A549 (cell line): Measurements from ENCODE around the gene MAP2K7. TPM values are rescaled to one million over a fixed set of nuclear protein-coding genes. Genes with fewer than 3 reads are reported as not detected.

ENCODE experiments used
- ATAC-seq, 2 experiments: fragments of 200-7000 bp in 1 of 2; fragments of >200 bp in 1 of 2; cut with Nextera tagmentation in 1 of 2; cut with Tn5 transposase in 1 of 2; 3 replicates each; pipeline versions ENCODE4 v1.8.0 to v1.9.1; 2018 to 2020; ENCODE audit warnings: mild to moderate bottlenecking in 1 of 2, moderate library complexity in 1 of 2
- CTCF ChIA-PET: fragments of 300-600 bp; sonication (Branson Sonifier 250); formaldehyde crosslinking; extraction: SDS; loops from one replicate; lab custom pipeline; 2021; ENCODE audit warnings: antibody characterized with exemption, inconsistent platforms; lab: Yijun Ruan, JAX
- POLR2A ChIA-PET: fragments of 350-600 bp; formaldehyde crosslinking; extraction: SDS; loops from one replicate; lab custom pipeline; 2021; ENCODE audit warnings: antibody characterized with exemption, inconsistent platforms; lab: Yijun Ruan, JAX
- DNase-seq, 2 experiments: peaks; one replicate each; pipeline versions ENCODE4 v3.0.0 to v3.0.0-alpha.2; 2011 to 2016; ENCODE audit warnings: low read depth in 1 of 2, low spot score in 1 of 2
- FAIRE-seq: peaks from 2 replicates; lab custom pipeline; 2011; peaks lifted over from hg19 to GRCh38; lab: Jason Lieb, UNC
- H3K27ac ChIP-seq, 2 experiments: fragments of >200 bp; sonication (Bioruptor Twin); formaldehyde crosslinking; 3 replicates each; pipeline ENCODE4 v1.5.1; 2016 to 2017
- H3K4me1 ChIP-seq: fragments of >200 bp; sonication (Bioruptor Twin); formaldehyde crosslinking; 3 replicates; pipeline ENCODE4 v1.6.1; 2016
- H3K4me2 ChIP-seq: fragments of >200 bp; sonication (Bioruptor Twin); formaldehyde crosslinking; 3 replicates; pipeline ENCODE4 v1.6.1; 2016
- H3K4me3 ChIP-seq: fragments of >200 bp; sonication (Bioruptor Twin); formaldehyde crosslinking; 3 replicates; pipeline ENCODE4 v1.5.1; 2016
- H3K9me3 ChIP-seq: fragments of >200 bp; sonication (Bioruptor Twin); formaldehyde crosslinking; 3 replicates; pipeline ENCODE4 v1.6.1; 2016
- ATOH8 ChIP-seq: fragments of 250-450 bp; sonication (Bioruptor Pico); IDR thresholded peaks from 2 replicates; pipeline ENCODE4 v1.5.0; 2020; ENCODE audit warnings: low read depth, mild to moderate bottlenecking, moderate library complexity
- CBX2 ChIP-seq: fragments of 200-600 bp; sonication (generic); IDR thresholded peaks from 2 replicates; pipeline ENCODE4 v1.6.1; 2016; ENCODE audit warnings: low read depth, mild to moderate bottlenecking, borderline replicate concordance
- CEBPB ChIP-seq, 2 experiments: fragments of >200 bp in 1 of 2; sonication (Bioruptor Twin) in 1 of 2; formaldehyde crosslinking in 1 of 2; IDR thresholded peaks; 2 replicates each; pipeline ENCODE4 v1.6.1; 2012 to 2016
- CHD2 ChIP-seq: fragments of 150-350 bp; IDR thresholded peaks from 2 replicates; pipeline ENCODE4 v1.6.1; 2014; ENCODE audit warnings: low read length; ENCODE audit not compliant: partially characterized antibody
- EHF ChIP-seq: fragments of 250-450 bp; sonication (Bioruptor Pico); IDR thresholded peaks from 2 replicates; pipeline ENCODE4 v1.5.0; 2020; ENCODE audit warnings: mild to moderate bottlenecking
- EHMT2 ChIP-seq: fragments of 200-600 bp; sonication (generic); IDR thresholded peaks from 2 replicates; pipeline ENCODE4 v1.6.1; 2016; ENCODE audit warnings: antibody characterized with exemption, low read depth, mild to moderate bottlenecking, moderate library complexity
- FOXS1 ChIP-seq: fragments of 250-450 bp; sonication (Bioruptor Pico); IDR thresholded peaks from 2 replicates; pipeline ENCODE4 v1.5.0; 2020; ENCODE audit warnings: mild to moderate bottlenecking, moderate library complexity
- GATA3 ChIP-seq: IDR thresholded peaks from 2 replicates; pipeline ENCODE4 v1.6.1; 2012; ENCODE audit warnings: borderline replicate concordance
- HDAC2 ChIP-seq: fragments of 200-600 bp; sonication (generic); IDR thresholded peaks from 2 replicates; pipeline ENCODE4 v1.6.1; 2016
- JUN ChIP-seq, 2 experiments: fragments of >200 bp; sonication (Bioruptor Twin); formaldehyde crosslinking; IDR thresholded peaks; 2 replicates in 1 of 2; 3 replicates in 1 of 2; pipeline ENCODE4 v1.6.1; 2016 to 2017
- KDM5A ChIP-seq: fragments of 200-600 bp; sonication (generic); IDR thresholded peaks from 2 replicates; pipeline ENCODE4 v1.6.1; 2016; ENCODE audit warnings: antibody characterized with exemption, mild to moderate bottlenecking
- MAZ ChIP-seq: fragments of 150-350 bp; IDR thresholded peaks from 2 replicates; pipeline ENCODE4 v1.6.1; 2014; ENCODE audit warnings: antibody characterized with exemption, low read depth, low read length, borderline replicate concordance
- MYC ChIP-seq: IDR thresholded peaks from 2 replicates; pipeline ENCODE4 v1.6.1; 2012; ENCODE audit warnings: mild to moderate bottlenecking, inconsistent platforms, low read length, improper control_type of control experiment, borderline replicate concordance
- NFE2L2 ChIP-seq: fragments of 150-350 bp; conservative IDR thresholded peaks from 2 replicates; pipeline ENCODE4 v1.6.1; 2014; ENCODE audit warnings: low read length
- NR3C1 ChIP-seq: fragments of >200 bp; sonication (Bioruptor Twin); formaldehyde crosslinking; IDR thresholded peaks from 3 replicates; pipeline ENCODE4 v1.6.1; 2017
- POLR2AphosphoS2 ChIP-seq: conservative IDR thresholded peaks from 2 replicates; pipeline ENCODE4 v1.6.1; 2012; ENCODE audit warnings: low read length, improper control_type of control experiment, inconsistent platforms
- REST ChIP-seq: fragments of 200-600 bp; sonication (generic); IDR thresholded peaks from 2 replicates; pipeline ENCODE4 v1.6.1; 2016; ENCODE audit warnings: antibody characterized with exemption, mild to moderate bottlenecking, moderate library complexity
- RNF2 ChIP-seq: fragments of 200-600 bp; sonication (generic); IDR thresholded peaks from 2 replicates; pipeline ENCODE4 v1.6.1; 2016; ENCODE audit warnings: low read depth, mild to moderate bottlenecking, antibody characterized with exemption, moderate library complexity, borderline replicate concordance
- SMC3 ChIP-seq: fragments of >200 bp; sonication (Bioruptor Twin); formaldehyde crosslinking; IDR thresholded peaks from 3 replicates; pipeline ENCODE4 v1.6.1; 2018; ENCODE audit warnings: inconsistent platforms
- ZFP36 ChIP-seq: fragments of 450-650 bp; IDR thresholded peaks from 2 replicates; pipeline ENCODE4 v1.6.1; 2014; ENCODE audit warnings: borderline replicate concordance; ENCODE audit not compliant: partially characterized antibody
- ZNF302 ChIP-seq: fragments of 250-450 bp; sonication (Bioruptor Pico); IDR thresholded peaks from 2 replicates; pipeline ENCODE4 v1.9.0; 2021; ENCODE audit warnings: inconsistent platforms, mild to moderate bottlenecking, moderate library complexity
- whole genome bisulfite sequencing: methylation state at CpG from one replicate; pipeline ENCODE4 v1.1.6; 2017; ENCODE audit errors: missing lambda C conversion rate; 5-methylcytosine and 5-hydroxymethylcytosine counted together
- polyA plus RNA-seq, 4 experiments: library from polyadenylated mRNA; depleted of rRNA in 3 of 4; stranded (reverse); fragments of >200 nt; fragmentation: RNase III in 1 of 4; extraction: RNeasy Plus Mini Kit Qiagen cat#74134 plus additional on column Dnase treatment in 1 of 4; gene quantifications; 2 replicates in 3 of 4; 3 replicates in 1 of 4; pipeline ENCODE4 v1.2.3, GENCODE V29; 2011 to 2017
- TF ChIP-seq, protein P1 (sequence below): fragments of 250-450 bp; sonication (Bioruptor Pico); IDR thresholded peaks from 2 replicates; pipeline ENCODE4 v1.5.0; 2021; ENCODE audit warnings: mild to moderate bottlenecking, moderate library complexity, borderline replicate concordance
- TF ChIP-seq, protein P2 (sequence below): fragments of 150-350 bp; IDR thresholded peaks from 2 replicates; pipeline ENCODE4 v1.6.1; 2014; ENCODE audit warnings: low read depth, mild to moderate bottlenecking, low read length
- TF ChIP-seq, protein P3 (sequence below): fragments of >200 bp; sonication (Bioruptor Twin); formaldehyde crosslinking; IDR thresholded peaks from 3 replicates; pipeline ENCODE4 v1.6.1; 2016

Gene MAP2K7
- polyA plus RNA-seq, 2 of the 4 experiments (the other 2 are of a cell fraction), result 5.5 to 19.4 TPM

DNA sequence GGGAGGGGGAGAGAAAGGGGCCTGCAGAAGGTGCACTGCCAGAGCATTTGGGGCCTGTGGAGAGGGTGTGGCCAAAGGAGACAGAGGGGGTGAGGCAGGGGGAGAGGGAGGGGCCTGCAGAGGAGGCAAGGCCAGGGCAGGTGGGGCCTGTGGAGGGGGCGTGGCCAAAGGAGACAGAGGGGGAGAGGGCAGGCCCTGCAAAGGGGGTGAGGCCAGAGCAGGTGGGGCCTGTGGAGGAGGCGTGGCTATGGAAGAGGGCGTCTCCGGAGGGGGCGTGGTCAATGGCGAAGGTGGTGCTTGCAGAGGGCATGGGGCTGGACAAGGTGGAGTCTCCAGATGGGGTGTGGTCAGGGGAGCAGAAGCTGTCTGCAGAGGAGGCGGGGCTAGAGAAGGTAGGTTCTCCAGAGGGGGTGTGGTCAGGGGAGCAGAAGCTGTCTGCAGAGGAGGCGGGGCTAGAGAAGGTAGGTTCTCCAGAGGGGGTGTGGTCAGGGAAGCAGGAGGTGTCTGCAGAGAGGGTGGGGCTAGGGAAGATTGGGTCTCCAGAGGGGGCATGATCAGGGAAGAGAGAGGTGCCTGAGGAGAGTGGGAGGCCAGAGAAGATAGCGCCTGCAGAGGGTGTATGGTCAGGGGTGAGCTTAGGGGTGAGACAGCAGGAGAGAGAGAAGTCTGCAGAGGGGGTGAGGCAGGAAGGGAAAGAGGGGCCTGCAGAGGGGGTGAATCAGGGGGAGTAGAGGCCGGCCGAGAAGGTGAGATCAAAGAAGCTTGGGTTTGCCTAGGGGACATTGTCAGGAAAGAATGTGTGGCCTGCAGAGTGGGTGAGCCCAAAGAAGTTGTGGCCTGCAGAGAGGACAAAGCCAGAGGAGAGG is 32.9 kb upstream of the MAP2K7 start:
- FAIRE-seq, result no peak

DNA sequence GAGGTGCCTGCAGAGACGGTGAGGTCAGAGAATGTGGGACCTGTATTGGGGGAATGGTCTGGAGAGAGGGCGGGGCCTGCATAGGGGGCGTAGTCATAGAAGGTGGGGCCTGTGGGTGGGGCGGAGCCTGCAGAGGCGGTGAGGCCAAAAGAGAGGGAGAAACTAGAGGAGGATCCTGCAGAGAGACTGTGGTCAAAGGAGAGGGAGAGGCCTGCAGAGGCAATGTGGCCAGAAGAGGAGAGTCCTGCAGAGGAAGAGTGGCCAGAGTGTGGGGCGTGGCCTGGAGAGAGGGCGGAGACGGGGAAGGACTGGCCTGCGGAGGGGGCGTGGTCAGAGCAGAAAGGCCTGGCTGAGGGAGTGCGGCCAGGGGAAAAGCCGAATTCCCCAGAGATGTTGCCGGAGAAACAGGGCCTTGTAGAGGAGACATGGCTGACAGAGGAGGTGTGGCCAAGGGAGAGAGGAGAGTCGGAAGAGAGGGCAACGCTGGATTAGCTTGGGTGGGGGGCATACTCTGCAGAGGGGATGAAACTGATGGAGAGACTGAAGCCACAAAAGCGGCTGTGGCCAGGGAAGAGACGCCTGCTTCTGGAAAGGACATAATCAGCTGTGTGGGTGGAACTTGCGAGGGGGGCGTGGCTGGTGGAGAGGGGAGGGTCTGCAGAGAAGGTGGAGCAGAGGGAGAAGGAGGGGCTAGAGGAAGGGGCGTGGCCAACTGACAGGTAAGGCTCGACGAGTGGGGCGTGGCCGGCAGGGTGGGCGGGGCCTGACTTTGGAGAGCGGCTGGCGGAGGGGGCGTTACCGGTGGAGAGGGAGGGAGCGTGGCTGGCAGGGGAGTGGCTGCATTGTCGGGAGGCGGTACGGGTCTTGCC is 32.0 kb upstream of the MAP2K7 start:
- DNase-seq, result peak; percentile 60 to 96
- TF ChIP-seq EHMT2, result no peak
- TF ChIP-seq GATA3, result no peak
- TF ChIP-seq MAZ, result no peak
- TF ChIP-seq, protein P1, sequence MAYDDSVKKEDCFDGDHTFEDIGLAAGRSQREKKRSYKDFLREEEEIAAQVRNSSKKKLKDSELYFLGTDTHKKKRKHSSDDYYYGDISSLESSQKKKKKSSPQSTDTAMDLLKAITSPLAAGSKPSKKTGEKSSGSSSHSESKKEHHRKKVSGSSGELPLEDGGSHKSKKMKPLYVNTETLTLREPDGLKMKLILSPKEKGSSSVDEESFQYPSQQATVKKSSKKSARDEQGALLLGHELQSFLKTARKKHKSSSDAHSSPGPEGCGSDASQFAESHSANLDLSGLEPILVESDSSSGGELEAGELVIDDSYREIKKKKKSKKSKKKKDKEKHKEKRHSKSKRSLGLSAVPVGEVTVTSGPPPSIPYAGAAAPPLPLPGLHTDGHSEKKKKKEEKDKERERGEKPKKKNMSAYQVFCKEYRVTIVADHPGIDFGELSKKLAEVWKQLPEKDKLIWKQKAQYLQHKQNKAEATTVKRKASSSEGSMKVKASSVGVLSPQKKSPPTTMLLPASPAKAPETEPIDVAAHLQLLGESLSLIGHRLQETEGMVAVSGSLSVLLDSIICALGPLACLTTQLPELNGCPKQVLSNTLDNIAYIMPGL (CRISPR knock-in tag), result no peak
- no peak for TF ChIP-seq CHD2
- TF ChIP-seq KDM5A, result no peak
- TF ChIP-seq POLR2AphosphoS2, result no peak
- TF ChIP-seq RNF2, result no peak
- no peak for TF ChIP-seq SMC3
- TF ChIP-seq ATOH8 (CRISPR knock-in tag), result no peak
- TF ChIP-seq EHF, result no peak
- TF ChIP-seq FOXS1 (CRISPR knock-in tag), result no peak
- TF ChIP-seq, protein P2, sequence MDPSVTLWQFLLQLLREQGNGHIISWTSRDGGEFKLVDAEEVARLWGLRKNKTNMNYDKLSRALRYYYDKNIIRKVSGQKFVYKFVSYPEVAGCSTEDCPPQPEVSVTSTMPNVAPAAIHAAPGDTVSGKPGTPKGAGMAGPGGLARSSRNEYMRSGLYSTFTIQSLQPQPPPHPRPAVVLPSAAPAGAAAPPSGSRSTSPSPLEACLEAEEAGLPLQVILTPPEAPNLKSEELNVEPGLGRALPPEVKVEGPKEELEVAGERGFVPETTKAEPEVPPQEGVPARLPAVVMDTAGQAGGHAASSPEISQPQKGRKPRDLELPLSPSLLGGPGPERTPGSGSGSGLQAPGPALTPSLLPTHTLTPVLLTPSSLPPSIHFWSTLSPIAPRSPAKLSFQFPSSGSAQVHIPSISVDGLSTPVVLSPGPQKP, result no peak
- no peak for TF ChIP-seq MYC
- TF ChIP-seq CBX2, result no peak
- TF ChIP-seq ZNF302 (CRISPR knock-in tag), result no peak
- no peak for TF ChIP-seq REST
- TF ChIP-seq, protein P3, sequence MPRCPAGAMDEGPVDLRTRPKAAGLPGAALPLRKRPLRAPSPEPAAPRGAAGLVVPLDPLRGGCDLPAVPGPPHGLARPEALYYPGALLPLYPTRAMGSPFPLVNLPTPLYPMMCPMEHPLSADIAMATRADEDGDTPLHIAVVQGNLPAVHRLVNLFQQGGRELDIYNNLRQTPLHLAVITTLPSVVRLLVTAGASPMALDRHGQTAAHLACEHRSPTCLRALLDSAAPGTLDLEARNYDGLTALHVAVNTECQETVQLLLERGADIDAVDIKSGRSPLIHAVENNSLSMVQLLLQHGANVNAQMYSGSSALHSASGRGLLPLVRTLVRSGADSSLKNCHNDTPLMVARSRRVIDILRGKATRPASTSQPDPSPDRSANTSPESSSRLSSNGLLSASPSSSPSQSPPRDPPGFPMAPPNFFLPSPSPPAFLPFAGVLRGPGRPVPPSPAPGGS, result no peak
- peak; percentile 35 to 64 for ATAC-seq
- Histone ChIP-seq H3K4me3 (peak overlapping the region; percentile 35), H3K27ac (peak overlapping the region; percentile 45 to 73; a peak in 5 of 6 replicates), H3K4me2 (peak overlapping the region; percentile 81), H3K9me3 (no peaks in the 10 kb centered on the region), H3K4me1 (peaks cover 29% of the 10 kb centered on the region)
- 1% methylated on average over 28 of the region's 33 CpGs for WGBS
- CTCF ChIA-PET, result interaction anchor here (2.5 kb wide), 1 partner anchor 19 kb away, joined by 6 read pairs; no protein-coding TSS in a partner anchor
- POLR2A ChIA-PET, result interaction anchor here (0.7 kb wide), 1 partner anchor 32 kb away, joined by 4 read pairs; the partner anchor contains the start of gene MAP2K7
- no peak for FAIRE-seq

More for the DNA sequence above, 32.9 kb upstream of the MAP2K7 start:
- peak overlapping the region; percentile 45 to 73; a peak in 5 of 6 replicates for H3K27ac ChIP-seq
- POLR2A ChIA-PET, result no interaction called here
- peak overlapping the region; percentile 35; the same call in 1 of the 3 replicates for H3K4me3 ChIP-seq
- peak overlapping the region; percentile 81 for H3K4me2 ChIP-seq
- no peaks in the 10 kb centered on the region for H3K9me3 ChIP-seq
- ATAC-seq, result peak; percentile 7 to 30; a peak in 4 of 6 replicates
- TF ChIP-seq CEBPB (IDR thresholded peaks at IDR 0.05) (no peak), ZFP36 (no peak), NR3C1 (no peak), HDAC2 (no peak), JUN (IDR thresholded peaks at IDR 0.05) (no peak), NFE2L2 (no peak)
- TF ChIP-seq, all 56 proteins: peak for 0
- DNase-seq, result peak in 1 of 2 experiments; percentile 98
- H3K4me1 ChIP-seq, result peaks cover 29% of the 10 kb centered on the region
- 15% methylated on average over 6 of the region's 11 CpGs for WGBS
- CTCF ChIA-PET, result interaction anchor here (0.7 to 2.5 kb wide), 2 partner anchors 13 to 18 kb away, joined by 5 to 6 read pairs; no protein-coding TSS in a partner anchor
